ENCODE data around the gene TNFSF8. TPM values are rescaled to one million over a fixed set of nuclear protein-coding genes. Genes with fewer than 3 reads are reported as not detected.

TNFSF8 gene
- total RNA-seq, 1 donor from 2014 or later: 0.63 TPM

DNA sequence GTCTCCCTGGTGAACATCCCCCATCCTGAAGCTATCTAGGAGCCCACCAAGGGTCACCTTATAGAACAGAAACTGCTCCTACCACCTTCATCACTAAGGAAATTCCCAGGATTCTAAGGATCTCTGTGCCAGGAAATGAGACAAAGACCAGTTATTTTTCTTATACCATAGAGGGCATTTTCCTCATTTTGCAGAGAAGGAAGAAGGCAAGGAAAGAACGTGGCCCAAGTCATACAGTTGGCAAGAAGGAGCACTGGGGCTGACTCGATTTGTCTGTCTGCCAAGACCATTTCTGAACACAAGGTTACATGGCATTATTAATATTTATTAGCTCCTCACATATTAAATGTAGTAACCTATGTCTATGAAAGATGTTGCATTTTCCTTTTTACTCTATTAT is 74.9 kb downstream of the TNFSF8 start:
- intact Hi-C loops (cut with micrococcal nuclease): no loop called here
- H3K27me3 ChIP-seq (ENCODE audit: low read depth): peaks cover 13% of the 10 kb centered on the region
- TF ChIP-seq CTCF (IDR thresholded peaks at IDR 0.05; ENCODE audit: borderline replicate concordance): no peak

GRCh38 chr9:114854736-114855355 is 75.5 kb downstream of the TNFSF8 start:
- intact Hi-C loops (cut with micrococcal nuclease): no loop called here
- H3K4me3 ChIP-seq: no peak overlapping the region
- H3K4me1 ChIP-seq: no peaks in the 10 kb centered on the region
- no peak overlapping the region for H3K27ac ChIP-seq (replicated peaks)
- no peak for TF ChIP-seq CTCF (IDR thresholded peaks at IDR 0.05; ENCODE audit: borderline replicate concordance)
- DNase-seq: no peak
- peaks cover 13% of the 10 kb centered on the region for H3K27me3 ChIP-seq (ENCODE audit: low read depth)
- H3K9me3 ChIP-seq (replicated peaks): no peaks in the 10 kb centered on the region
- H3K36me3 ChIP-seq: no peaks in the 10 kb centered on the region

More for the DNA sequence above, 74.9 kb downstream of the TNFSF8 start:
- Histone ChIP-seq H3K9me3 (replicated peaks) (no peaks in the 10 kb centered on the region), H3K4me1 (no peaks in the 10 kb centered on the region), H3K27ac (replicated peaks) (no peak overlapping the region), H3K36me3 (no peaks in the 10 kb centered on the region), H3K4me3 (no peak overlapping the region)
- DNase-seq: no peak

DNA sequence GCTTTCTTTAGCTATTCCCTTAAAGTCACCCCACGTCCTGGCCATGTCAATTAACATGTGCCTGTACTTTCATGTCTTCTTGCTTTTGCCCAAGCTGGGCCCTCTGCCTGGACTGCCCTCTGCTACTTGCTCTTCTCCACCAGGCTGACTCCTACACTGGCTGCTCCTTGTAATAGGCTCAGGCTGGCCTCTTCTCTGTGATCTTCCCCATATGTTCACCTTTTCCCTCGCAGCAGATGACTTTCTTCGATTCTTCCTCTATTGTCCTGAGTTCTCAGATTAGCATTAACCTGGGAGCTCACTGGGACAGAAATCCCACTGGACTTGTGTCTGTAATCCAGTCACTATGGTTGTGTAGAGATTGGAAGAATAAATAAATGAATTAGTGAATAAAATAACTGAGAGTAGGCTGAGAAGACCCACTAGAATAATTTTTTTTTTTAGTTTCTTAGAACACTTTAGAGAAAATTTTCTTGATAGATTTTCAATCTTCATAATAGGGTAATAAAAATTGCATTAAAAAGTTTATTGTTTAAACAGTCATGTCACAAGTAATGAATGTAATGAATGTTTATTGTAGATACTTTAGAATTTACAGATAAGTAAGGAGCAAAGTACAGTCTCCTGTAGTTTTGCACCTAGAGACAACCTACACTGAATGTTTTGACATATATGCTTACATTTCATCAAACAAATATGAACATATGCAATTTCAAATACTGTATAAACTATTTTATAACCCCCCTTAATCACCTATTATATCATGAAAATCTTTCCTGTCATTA is 77.1 kb downstream of the TNFSF8 start:
- Histone ChIP-seq H3K4me1 (no peaks in the 10 kb centered on the region), H3K36me3 (no peaks in the 10 kb centered on the region), H3K4me3 (no peak overlapping the region), H3K9me3 (replicated peaks) (no peaks in the 10 kb centered on the region), H3K27me3 (ENCODE audit: low read depth) (peaks cover 12% of the 10 kb centered on the region), H3K27ac (replicated peaks) (no peak overlapping the region)
- DNase-seq: no peak
- no peak for TF ChIP-seq CTCF (IDR thresholded peaks at IDR 0.05; ENCODE audit: borderline replicate concordance)
- intact Hi-C loops (cut with micrococcal nuclease): no loop called here

- Histone ChIP-seq H3K4me1 (no peaks in the 10 kb centered on the region), H3K36me3 (no peaks in the 10 kb centered on the region), H3K4me3 (no peak overlapping the region), H3K27ac (replicated peaks) (no peak overlapping the region), H3K27me3 (ENCODE audit: low read depth) (peaks cover under 1% of the 10 kb centered on the region), H3K9me3 (replicated peaks) (no peaks in the 10 kb centered on the region)
- intact Hi-C loops (cut with micrococcal nuclease): no loop called here
- no peak for DNase-seq
- TF ChIP-seq CTCF (IDR thresholded peaks at IDR 0.05; ENCODE audit: borderline replicate concordance): no peak
Observed at GRCh38 chr9:114852050-114852594, 78.3 kb downstream of the TNFSF8 start.

DNA sequence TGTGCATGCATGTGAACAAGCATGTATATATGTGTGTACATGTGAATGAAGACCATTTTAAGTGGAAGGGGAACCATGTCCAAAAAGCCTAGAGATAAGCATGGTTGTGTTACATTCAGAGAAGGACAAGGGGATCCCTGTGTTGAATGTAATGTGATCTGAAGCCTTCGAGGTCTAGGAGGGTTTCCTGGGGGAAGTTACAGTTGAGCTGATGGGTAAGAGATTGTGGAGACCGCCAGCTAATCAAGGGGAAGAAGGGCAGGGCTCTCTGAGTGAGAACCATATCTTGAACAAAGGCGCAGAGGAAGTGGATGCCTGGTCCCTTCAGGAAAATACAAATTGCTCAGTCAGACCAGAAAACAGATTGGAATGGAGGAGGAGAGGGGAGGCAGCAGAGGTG is 79.1 kb downstream of the TNFSF8 start:
- TF ChIP-seq CTCF (IDR thresholded peaks at IDR 0.05; ENCODE audit: borderline replicate concordance): no peak
- Histone ChIP-seq H3K4me1 (no peaks in the 10 kb centered on the region), H3K27me3 (ENCODE audit: low read depth) (no peaks in the 10 kb centered on the region), H3K36me3 (no peaks in the 10 kb centered on the region), H3K9me3 (replicated peaks) (no peaks in the 10 kb centered on the region), H3K27ac (replicated peaks) (no peak overlapping the region), H3K4me3 (no peak overlapping the region)
- no peak for DNase-seq
- intact Hi-C loops (cut with micrococcal nuclease): no loop called here

Other genes with a start within 250 kb of the TNFSF8 start
- gene TEX48, start 248.4 kb downstream of the TNFSF8 start, total RNA-seq: not detected
- 0.11 TPM for gene TNFSF15, start 124.6 kb downstream of the TNFSF8 start, total RNA-seq
- 3.4 TPM for gene TNC, start 187.6 kb upstream of the TNFSF8 start, total RNA-seq

Measured in left ventricle myocardium inferior (tissue), 1 donor.